Activated CD4-positive, alpha-beta memory T cell treated with anti-CD3 and anti-CD28 coated beads, Interleukin-2, amount 10 ng/mL, durations not matched to agents 7 days and 5 days (primary cell): Measurements from ENCODE around the gene PCDHGB7. TPM values are rescaled to one million over a fixed set of nuclear protein-coding genes. Genes with fewer than 3 reads are reported as not detected.
A peak's percentile ranks its signal among the peaks of the same experiment; 100 is the strongest.
"Not testable (repeated sequence)": the region's sequence is repeated elsewhere in the genome, so short reads cannot be mapped to it uniquely, and the experiment has no call there.

Experiments used
- CTCF ChIA-PET: fragments of 350-600 bp; sonication (Branson Sonifier 250); formaldehyde crosslinking; loops from one replicate; lab custom pipeline; 2021; ENCODE audit warnings: antibody characterized with exemption, inconsistent platforms; lab: Charles Lee
- POLR2A ChIA-PET: fragments of 350-600 bp; sonication (Branson Sonifier 250); formaldehyde crosslinking; loops from one replicate; lab custom pipeline; 2021; ENCODE audit warnings: antibody characterized with exemption; lab: Charles Lee
- DNase-seq: peaks from one replicate; pipeline ENCODE4 v3.0.0-alpha.2; 2020
- H3K27ac Mint-ChIP-seq: one replicate; pipeline ENCODE4 v1.8.0; 2021; ENCODE audit warnings: mild to moderate bottlenecking, mixed read lengths
- H3K27me3 Mint-ChIP-seq: one replicate; pipeline ENCODE4 v1.8.0; 2021; ENCODE audit warnings: mixed read lengths
- H3K36me3 Mint-ChIP-seq: one replicate; pipeline ENCODE4 v1.8.0; 2021; ENCODE audit warnings: low read depth, mixed read lengths
- H3K4me1 Mint-ChIP-seq: one replicate; pipeline ENCODE4 v1.8.0; 2021; ENCODE audit warnings: mixed read lengths
- H3K4me3 Mint-ChIP-seq: one replicate; pipeline ENCODE4 v1.8.0; 2021; ENCODE audit warnings: mild to moderate bottlenecking, mixed read lengths
- H3K9me3 Mint-ChIP-seq: one replicate; pipeline ENCODE4 v1.8.0; 2021; ENCODE audit warnings: mixed read lengths
- total RNA-seq, 2 experiments: library from RNA; stranded (reverse); gene quantifications; one replicate each; pipeline ENCODE4 v1.2.3, GENCODE V29; 2021

Gene PCDHGB7
- total RNA-seq: under 1 TPM in 1 of 2 experiments, not detected in 1; 0.08 TPM

DNA sequence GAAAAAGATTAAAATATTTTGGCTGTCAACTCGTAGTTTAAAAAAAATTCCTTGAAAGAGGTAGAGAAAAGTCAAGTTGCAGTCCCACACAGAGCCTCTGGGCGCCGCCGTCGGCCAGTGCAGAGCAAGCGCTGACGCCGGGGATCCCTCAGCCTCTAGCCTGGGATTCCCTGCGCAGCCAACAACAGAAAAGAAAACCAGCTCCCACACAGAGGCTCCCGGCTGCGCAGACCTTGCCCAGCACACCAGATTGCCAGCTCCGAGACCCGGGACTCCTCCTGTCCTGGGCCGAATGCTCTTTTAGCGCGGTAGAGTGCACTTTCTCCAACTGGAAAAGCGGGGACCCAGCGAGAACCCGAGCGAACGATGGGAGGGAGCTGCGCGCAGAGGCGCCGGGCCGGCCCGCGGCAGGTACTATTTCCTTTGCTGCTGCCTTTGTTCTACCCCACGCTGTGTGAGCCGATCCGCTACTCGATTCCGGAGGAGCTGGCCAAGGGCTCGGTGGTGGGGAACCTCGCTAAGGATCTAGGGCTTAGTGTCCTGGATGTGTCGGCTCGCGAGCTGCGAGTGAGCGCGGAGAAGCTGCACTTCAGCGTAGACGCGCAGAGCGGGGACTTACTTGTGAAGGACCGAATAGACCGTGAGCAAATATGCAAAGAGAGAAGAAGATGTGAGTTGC is at the start of gene PCDHGB7:
Gene PCDHGB7, plus strand, starts transcription at position 184 of the 679 bp plus-strand sequence. Its CDS starts 183 bp downstream, at position 367.
- peak; percentile 55 for DNase-seq
- not testable (repeated sequence) for H3K27ac Mint-ChIP-seq
- H3K9me3 Mint-ChIP-seq: peaks cover 19% of the 10 kb centered on the region
- POLR2A ChIA-PET: interaction anchor here (1.3 kb wide), 1 partner anchor 97 kb away, joined by 3 read pairs; the partner anchor contains the start of gene TAF7
- CTCF ChIA-PET: interaction anchor here (0.6 to 3.2 kb wide), 8 partner anchors 13 to 218 kb away, joined by 3 to 12 read pairs (median 3); partner anchors contain the start of genes PCDHGA12 and PCDHGB1
- H3K4me1 Mint-ChIP-seq: peaks cover 28% of the 10 kb centered on the region
- H3K27me3 Mint-ChIP-seq: peaks cover 72% of the 10 kb centered on the region
- H3K4me3 Mint-ChIP-seq: peak within 1 kb of the TSS; percentile 60
- H3K36me3 Mint-ChIP-seq: peaks cover 31% of the 10 kb centered on the region

DNA sequence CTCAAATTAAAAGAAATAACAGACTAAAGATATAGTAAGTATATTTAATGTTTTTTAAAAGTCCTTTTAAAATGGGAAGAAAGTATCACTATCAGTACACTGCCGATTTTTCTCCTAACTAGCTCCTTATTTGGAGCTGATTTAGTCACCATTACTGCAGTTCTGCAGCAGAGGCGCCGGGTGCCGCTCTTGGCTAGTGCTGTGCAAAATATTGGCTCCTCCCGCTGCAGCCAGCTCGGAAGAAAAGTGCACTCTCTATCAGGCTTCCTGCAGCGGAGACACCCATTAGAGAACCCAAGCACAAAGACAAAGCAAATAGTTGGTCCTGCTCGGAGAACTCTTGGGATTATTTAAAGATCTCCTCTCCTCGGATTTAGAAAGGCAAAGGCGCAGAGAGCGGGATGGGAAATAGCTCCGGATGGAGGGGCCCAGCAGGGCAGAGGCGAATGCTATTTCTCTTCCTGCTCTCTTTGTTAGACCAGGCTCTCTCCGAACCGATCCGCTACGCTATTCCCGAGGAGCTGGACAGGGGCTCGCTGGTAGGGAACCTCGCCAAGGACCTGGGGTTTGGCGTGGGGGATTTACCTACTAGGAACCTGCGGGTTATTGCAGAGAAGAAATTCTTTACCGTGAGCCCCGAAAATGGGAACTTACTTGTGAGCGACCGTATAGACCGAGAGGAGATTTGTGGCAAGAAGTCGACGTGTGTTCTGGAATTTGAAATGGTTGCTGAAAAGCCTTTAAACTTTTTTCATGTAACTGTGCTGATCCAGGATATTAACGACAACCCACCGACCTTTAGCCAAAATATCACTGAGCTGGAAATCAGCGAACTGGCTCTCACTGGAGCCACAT is 47.3 kb upstream of the PCDHGB7 start, which contains the start of gene PCDHGB3:
Gene PCDHGB3, plus strand, starts transcription at position 249 of the 855 bp plus-strand sequence. Its CDS starts 153 bp downstream, at position 402.
- no peaks in the 10 kb centered on the region for H3K4me1 Mint-ChIP-seq
- CTCF ChIA-PET: interaction anchor here (0.6 to 2.5 kb wide), 17 partner anchors 12 to 194 kb away, joined by 3 to 13 read pairs (median 4); partner anchors contain the start of genes PCDHGA1, PCDHGA10, PCDHGA11 and PCDHGA9
- H3K36me3 Mint-ChIP-seq: peaks cover 14% of the 10 kb centered on the region
- H3K27ac Mint-ChIP-seq: no peak within 1 kb of the TSS
- H3K9me3 Mint-ChIP-seq: peaks cover 17% of the 10 kb centered on the region
- peak within 1 kb of the TSS; percentile 46 for H3K4me3 Mint-ChIP-seq
- POLR2A ChIA-PET: interaction anchor here (1.6 kb wide), 1 partner anchor 50 kb away, joined by 8 read pairs; the partner anchor contains the start of gene TAF7
- H3K27me3 Mint-ChIP-seq: peaks cover 39% of the 10 kb centered on the region
- peak; percentile 33 for DNase-seq

DNA sequence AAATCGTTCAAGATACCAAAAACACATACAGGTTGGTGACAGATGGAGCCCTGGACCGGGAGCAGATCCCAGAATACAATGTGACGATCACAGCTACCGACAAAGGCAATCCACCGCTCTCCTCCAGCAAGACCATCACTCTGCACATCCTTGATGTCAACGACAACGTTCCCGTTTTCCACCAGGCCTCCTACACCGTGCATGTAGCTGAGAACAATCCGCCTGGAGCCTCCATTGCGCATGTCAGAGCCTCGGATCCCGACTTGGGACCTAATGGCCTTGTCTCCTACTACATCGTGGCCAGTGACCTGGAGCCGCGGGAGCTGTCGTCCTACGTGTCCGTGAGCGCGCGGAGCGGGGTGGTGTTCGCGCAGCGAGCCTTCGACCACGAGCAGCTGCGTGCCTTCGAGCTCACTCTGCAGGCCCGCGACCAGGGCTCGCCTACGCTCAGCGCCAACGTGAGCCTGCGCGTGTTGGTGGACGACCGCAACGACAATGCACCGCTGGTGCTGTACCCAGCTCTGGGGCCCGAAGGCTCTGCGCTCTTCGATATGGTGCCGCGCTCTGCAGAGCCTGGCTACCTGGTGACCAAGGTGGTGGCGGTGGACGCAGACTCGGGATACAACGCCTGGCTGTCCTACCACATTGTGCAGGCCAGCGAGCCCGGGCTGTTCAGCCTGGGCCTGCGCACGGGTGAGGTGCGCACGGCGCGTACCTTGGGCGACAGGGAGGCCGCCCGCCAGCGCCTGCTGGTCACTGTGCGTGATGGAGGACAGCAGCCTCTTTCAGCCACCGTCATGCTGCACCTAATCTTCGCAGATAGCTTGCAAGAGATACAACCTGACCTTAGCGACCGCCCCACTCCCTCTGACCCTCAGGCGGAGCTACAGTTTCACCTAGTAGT is 45.7 kb upstream of the PCDHGB7 start:
- CTCF ChIA-PET: interaction anchor here (1.4 to 2.5 kb wide), 3 partner anchors 25 to 141 kb away, joined by 3 to 13 read pairs (median 11); partner anchors contain the start of gene PCDHGA10
- Mint-ChIP-seq H3K27ac (no peak overlapping the region), H3K36me3 (peaks cover 11% of the 10 kb centered on the region), H3K4me3 (no peak overlapping the region), H3K9me3 (peaks cover 19% of the 10 kb centered on the region), H3K4me1 (no peaks in the 10 kb centered on the region), H3K27me3 (peaks cover 30% of the 10 kb centered on the region)
- DNase-seq: no peak
- POLR2A ChIA-PET: no interaction called here

DNA sequence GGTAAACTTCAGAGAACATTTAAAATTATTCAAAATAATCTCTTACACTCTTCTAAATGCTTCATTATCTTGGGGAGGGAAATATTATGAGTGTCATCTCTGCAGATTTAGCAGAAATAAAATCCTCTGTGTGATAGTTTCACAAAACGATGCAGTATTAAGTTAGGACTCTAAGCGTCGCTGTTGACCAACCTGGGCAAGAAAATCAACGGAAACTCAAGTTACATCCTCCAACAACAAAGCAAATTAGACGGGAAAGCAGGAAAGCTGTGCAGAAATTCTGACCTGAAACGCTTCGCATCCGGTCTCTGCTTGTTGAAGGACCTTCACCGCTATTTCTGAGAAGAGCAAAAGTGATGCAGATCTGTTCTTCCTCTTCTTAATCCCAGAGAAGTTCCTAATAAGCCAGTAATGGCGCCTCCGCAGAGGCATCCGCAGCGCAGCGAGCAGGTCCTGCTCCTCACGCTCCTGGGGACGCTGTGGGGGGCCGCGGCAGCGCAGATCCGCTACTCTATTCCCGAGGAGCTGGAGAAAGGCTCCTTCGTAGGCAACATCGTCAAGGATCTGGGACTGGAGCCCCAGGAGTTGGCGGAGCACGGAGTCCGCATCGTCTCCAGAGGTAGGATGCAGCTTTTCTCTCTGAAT is 43.7 kb upstream of the PCDHGB7 start, which contains the start of gene PCDHGA6:
Gene PCDHGA6, plus strand, starts transcription at position 219 of the 645 bp plus-strand sequence. Its CDS starts 193 bp downstream, at position 412.
- CTCF ChIA-PET: interaction anchor here (1.2 kb wide), 1 partner anchor 54 kb away, joined by 3 read pairs; no protein-coding TSS in a partner anchor

DNA sequence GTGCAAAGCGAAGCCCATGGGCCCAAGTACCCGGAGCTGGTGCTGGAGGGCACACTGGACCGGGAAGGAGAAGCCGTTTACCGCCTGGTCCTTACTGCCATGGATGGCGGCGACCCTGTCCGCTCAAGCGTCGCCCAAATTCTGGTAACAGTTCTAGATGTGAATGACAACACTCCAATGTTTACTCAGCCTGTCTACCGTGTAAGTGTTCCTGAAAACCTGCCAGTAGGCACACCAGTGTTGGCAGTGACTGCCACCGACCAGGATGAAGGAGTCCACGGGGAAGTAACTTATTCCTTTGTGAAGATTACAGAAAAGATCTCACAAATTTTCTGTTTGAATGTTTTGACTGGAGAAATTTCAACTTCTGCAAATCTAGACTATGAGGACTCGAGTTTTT is 42.9 kb upstream of the PCDHGB7 start:
- POLR2A ChIA-PET: no interaction called here
- H3K9me3 Mint-ChIP-seq: peaks cover 19% of the 10 kb centered on the region
- no peak overlapping the region for H3K4me3 Mint-ChIP-seq
- CTCF ChIA-PET: no interaction called here
- peaks cover 25% of the 10 kb centered on the region for H3K27me3 Mint-ChIP-seq
- H3K27ac Mint-ChIP-seq: no peak overlapping the region
- peaks cover 11% of the 10 kb centered on the region for H3K36me3 Mint-ChIP-seq
- no peaks in the 10 kb centered on the region for H3K4me1 Mint-ChIP-seq
- no peak for DNase-seq

More for the DNA sequence above, 43.7 kb upstream of the PCDHGB7 start, which contains the start of gene PCDHGA6:
- Mint-ChIP-seq H3K27me3 (peaks cover 29% of the 10 kb centered on the region), H3K4me1 (no peaks in the 10 kb centered on the region), H3K9me3 (peaks cover 19% of the 10 kb centered on the region), H3K27ac (no peak within 1 kb of the TSS), H3K36me3 (peaks cover 11% of the 10 kb centered on the region), H3K4me3 (peak within 1 kb of the TSS; percentile 16)
- DNase-seq: no peak
- POLR2A ChIA-PET: no interaction called here

DNA sequence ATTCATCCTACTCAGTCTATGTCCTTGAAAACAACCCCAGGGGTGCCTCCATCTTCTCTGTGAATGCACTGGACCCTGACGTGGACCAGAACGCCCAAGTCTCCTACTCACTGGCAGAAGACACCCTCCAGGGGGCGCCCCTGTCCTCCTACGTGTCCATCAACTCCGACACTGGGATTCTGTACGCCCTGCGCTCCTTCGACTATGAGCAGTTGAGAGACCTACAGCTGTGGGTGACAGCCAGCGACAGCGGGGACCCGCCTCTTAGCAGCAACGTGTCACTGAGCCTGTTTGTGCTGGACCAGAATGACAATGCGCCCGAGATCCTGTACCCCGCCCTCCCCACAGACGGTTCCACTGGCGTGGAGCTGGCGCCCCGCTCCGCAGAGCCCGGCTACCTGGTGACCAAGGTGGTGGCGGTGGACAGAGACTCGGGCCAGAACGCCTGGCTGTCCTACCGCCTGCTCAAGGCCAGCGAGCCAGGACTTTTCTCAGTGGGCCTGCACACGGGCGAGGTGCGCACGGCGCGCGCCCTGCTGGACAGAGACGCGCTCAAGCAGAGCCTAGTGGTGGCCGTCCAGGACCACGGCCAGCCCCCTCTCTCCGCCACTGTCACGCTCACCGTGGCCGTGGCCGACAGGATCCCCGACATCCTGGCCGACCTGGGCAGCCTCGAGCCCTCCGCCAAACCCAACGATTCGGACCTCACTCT is 41.9 kb upstream of the PCDHGB7 start:
- H3K4me1 Mint-ChIP-seq, H3K27ac Mint-ChIP-seq, H3K4me3 Mint-ChIP-seq, POLR2A ChIA-PET, DNase-seq: not testable (repeated sequence)
- peaks cover 17% of the 10 kb centered on the region for H3K27me3 Mint-ChIP-seq
- H3K36me3 Mint-ChIP-seq: peaks cover 11% of the 10 kb centered on the region
- CTCF ChIA-PET: interaction anchor here (0.7 kb wide), 1 partner anchor 100 kb away, joined by 4 read pairs; no protein-coding TSS in a partner anchor
- peaks cover 19% of the 10 kb centered on the region for H3K9me3 Mint-ChIP-seq

DNA sequence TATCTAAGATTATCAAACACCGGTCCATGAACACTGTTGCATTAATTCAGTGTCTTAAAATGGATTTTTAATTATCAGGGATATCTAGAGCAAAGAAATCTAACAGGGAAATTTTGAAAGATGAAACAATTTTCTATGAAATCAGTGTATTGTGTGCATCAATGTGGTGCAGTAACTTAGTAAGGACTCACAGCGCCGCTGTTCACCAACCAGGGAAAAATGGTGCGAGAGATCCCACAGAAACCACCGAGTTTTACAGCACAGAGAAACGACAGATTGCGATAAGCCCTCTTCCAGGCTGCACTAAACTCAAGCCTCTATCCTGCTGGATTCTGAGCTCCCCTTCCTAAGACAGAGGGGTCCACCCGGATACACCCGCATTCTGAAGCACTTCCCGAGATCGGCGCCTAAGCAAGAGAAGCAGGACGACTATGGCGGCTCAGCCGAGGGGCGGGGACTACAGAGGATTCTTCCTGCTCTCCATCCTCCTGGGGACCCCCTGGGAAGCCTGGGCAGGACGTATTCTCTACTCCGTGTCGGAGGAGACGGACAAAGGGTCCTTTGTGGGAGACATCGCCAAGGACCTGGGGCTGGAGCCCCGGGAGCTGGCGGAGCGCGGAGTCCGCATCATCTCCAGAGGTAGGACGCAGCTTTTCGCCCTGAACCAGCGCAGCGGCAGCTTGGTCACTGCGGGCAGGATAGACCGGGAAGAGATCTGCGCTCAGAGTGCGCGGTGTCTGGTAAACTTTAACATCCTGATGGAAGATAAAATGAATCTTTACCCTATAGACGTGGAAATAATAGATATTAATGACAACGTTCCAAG is 34.8 kb upstream of the PCDHGB7 start, which contains the start of gene PCDHGA7:
Gene PCDHGA7, plus strand, starts transcription at position 274 of the 826 bp plus-strand sequence. Its CDS starts 158 bp downstream, at position 432.
- Mint-ChIP-seq H3K9me3 (peaks cover 8% of the 10 kb centered on the region), H3K4me1 (no peaks in the 10 kb centered on the region), H3K36me3 (no peaks in the 10 kb centered on the region), H3K4me3 (peak within 1 kb of the TSS; percentile 46), H3K27ac (no peak within 1 kb of the TSS), H3K27me3 (peaks cover 31% of the 10 kb centered on the region)
- ChIA-PET POLR2A (no interaction called here), CTCF (interaction anchor here (1.1 kb wide), 1 partner anchor 16 kb away, joined by 4 read pairs; no protein-coding TSS in a partner anchor)
- DNase-seq: no peak

DNA sequence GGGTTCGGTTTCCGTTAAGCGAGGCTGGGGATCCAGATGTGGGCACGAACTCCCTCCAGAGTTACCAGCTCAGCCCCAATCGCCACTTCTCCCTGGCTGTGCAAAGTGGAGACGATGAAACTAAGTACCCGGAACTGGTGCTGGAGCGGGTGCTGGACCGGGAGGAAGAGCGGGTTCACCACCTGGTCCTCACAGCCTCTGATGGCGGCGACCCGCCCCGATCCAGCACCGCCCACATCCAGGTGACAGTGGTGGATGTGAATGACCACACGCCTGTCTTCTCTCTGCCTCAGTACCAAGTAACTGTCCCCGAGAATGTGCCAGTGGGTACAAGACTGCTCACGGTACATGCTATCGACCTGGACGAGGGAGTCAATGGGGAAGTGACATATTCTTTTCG is 34.1 kb upstream of the PCDHGB7 start:
- Mint-ChIP-seq H3K4me3 (no peak overlapping the region), H3K27ac (no peak overlapping the region), H3K36me3 (peaks cover under 1% of the 10 kb centered on the region), H3K4me1 (no peaks in the 10 kb centered on the region), H3K9me3 (peaks cover 9% of the 10 kb centered on the region), H3K27me3 (peaks cover 31% of the 10 kb centered on the region)
- CTCF ChIA-PET: interaction anchor here (1.1 kb wide), 1 partner anchor 16 kb away, joined by 4 read pairs; no protein-coding TSS in a partner anchor
- DNase-seq: no peak
- POLR2A ChIA-PET: no interaction called here

DNA sequence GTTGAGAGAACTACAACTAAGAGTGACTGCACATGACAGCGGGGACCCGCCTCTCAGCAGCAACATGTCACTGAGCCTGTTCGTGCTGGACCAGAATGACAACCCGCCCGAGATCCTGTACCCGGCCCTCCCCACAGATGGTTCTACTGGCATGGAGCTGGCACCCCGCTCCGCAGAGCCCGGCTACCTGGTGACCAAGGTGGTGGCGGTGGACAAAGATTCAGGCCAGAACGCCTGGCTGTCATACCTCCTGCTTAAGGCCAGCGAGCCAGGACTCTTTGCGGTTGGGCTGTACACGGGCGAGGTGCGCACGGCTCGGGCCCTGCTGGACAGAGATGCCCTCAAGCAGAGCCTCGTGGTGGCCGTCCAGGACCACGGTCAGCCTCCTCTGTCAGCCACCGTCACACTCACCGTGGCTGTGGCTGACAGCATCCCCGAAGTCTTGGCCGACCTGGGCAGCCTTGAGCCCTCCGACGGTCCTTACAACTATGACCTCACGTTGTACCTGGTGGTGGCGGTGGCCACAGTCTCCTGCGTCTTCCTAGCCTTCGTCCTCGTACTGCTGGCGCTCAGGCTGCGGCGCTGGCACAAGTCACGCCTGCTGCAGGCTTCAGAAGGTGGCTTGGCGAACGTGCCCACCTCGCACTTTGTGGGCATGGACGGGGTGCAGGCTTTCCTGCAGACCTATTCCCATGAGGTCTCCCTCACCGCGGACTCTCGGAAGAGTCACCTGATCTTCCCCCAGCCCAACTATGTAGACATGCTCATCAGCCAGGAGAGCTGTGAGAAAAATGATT is 32.8 kb upstream of the PCDHGB7 start:
- H3K9me3 Mint-ChIP-seq: peaks cover 16% of the 10 kb centered on the region
- H3K36me3 Mint-ChIP-seq: peaks cover 3% of the 10 kb centered on the region
- H3K27ac Mint-ChIP-seq: no peak overlapping the region
- POLR2A ChIA-PET: no interaction called here
- DNase-seq: no peak
- no peaks in the 10 kb centered on the region for H3K4me1 Mint-ChIP-seq
- peaks cover 32% of the 10 kb centered on the region for H3K27me3 Mint-ChIP-seq
- no peak overlapping the region for H3K4me3 Mint-ChIP-seq
- CTCF ChIA-PET: no interaction called here
